GM18867 (cell line): ENCODE results near the gene SCP2.

ENCODE experiments used
- ATAC-seq: cut with Tn5 transposase; IDR thresholded peaks from one replicate; pipeline ENCODE4 v1.9.1; 2021; ENCODE audit warnings: mild to moderate bottlenecking, moderate library complexity; ENCODE audit not compliant: unreplicated experiment

The SCP2 gene

DNA sequence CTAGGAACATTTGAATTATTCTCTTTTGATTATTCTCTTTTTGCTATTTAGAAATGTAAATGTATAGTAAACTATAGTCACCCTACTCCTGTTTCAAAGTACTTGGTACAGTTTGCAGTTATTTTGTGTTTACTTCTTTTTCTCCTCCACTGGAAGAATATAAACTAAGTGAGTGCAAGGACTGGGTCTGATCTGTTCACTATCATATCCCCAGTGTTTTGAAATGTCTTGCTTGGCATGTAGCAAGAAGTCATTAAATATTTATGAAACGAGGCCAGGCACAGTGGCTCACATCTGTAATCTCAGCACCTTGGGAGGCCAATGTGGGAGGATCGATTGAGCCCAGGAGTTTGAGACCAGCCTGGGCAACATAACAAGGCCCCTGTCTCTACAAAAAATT, 99.2 kb downstream of the SCP2 start:
- ATAC-seq: no peak

GRCh38 chr1:53031732-53032131, 104.7 kb downstream of the SCP2 start:
- no peak for ATAC-seq

DNA sequence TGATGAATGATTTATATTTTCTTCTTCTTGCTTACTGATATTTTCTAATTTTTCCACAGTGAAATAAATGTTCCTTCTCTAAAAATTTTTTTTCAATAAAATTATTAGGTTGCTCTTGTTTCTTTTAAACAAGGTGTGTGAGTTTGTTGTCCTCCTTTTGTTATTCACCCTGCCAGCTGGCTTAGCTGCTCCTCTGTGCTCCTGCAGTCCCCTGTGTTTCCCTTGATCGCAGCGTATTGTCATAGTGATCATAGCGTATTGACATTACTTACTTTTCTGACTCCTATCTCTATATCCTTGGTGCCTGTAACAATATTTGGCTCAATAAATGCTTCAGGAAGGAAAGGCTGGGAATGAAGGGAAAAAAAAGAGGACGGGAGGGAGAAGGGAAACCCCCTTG, 110.1 kb downstream of the SCP2 start:
- no peak for ATAC-seq

DNA sequence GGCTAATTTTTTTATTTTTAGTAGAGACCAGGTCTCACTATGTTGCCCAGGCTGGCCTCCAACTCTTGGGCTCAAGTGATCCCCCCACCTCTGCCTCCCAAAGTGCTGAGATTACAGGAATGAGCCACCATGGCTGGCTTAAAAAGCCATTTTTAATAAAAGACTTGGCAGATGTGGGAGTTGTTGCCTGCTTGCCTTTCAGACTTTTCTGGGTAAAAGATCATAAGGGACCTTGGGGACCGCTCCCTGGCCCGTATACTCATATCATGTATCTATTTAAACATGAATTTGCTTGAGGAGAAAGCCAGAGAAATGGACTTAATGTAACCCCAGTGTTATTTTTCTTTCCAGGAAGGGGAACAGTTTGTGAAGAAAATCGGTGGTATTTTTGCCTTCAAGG, 111.5 kb downstream of the SCP2 start:
- ATAC-seq: no peak

DNA sequence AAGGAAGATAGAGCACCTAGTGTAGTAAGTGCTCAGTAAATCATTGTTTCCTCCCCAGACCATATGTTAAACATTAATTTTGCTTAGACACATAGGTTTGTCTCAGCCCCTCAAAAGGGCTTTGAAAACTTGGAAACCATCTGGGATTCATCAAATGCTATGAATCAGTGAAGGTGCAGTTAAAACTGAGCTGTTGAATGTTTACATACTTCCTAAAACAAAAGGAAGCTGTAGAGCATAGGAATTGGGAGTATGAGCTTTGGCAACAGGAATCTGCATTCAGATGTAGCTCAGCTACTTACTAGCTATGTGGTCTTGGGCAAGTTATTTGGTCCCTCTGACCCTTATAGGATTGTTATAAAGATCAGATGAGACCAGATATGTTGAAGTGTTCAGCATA, 116.2 kb downstream of the SCP2 start:
- ATAC-seq: no peak

DNA sequence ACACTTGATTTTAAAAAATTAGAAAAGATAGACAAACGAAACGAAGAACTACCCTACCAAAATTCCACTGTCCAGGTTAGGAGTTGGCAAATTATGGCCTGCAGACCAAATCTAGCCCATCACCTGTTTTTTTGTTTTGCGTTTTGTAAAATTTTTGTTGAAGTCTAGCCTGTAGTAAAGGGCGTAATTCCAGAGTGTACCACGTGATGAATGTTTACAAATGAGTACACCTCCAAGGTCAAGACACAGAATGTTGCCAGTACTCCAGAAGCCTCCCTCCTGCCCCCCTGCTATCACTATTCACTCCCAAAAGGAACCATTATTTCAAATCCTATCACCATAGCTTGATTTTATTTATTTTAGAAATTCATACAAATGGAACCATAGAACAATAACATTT, 117.8 kb downstream of the SCP2 start:
- no peak for ATAC-seq

GRCh38 chr1:53046930-53047329, 119.9 kb downstream of the SCP2 start:
- ATAC-seq: no peak

DNA sequence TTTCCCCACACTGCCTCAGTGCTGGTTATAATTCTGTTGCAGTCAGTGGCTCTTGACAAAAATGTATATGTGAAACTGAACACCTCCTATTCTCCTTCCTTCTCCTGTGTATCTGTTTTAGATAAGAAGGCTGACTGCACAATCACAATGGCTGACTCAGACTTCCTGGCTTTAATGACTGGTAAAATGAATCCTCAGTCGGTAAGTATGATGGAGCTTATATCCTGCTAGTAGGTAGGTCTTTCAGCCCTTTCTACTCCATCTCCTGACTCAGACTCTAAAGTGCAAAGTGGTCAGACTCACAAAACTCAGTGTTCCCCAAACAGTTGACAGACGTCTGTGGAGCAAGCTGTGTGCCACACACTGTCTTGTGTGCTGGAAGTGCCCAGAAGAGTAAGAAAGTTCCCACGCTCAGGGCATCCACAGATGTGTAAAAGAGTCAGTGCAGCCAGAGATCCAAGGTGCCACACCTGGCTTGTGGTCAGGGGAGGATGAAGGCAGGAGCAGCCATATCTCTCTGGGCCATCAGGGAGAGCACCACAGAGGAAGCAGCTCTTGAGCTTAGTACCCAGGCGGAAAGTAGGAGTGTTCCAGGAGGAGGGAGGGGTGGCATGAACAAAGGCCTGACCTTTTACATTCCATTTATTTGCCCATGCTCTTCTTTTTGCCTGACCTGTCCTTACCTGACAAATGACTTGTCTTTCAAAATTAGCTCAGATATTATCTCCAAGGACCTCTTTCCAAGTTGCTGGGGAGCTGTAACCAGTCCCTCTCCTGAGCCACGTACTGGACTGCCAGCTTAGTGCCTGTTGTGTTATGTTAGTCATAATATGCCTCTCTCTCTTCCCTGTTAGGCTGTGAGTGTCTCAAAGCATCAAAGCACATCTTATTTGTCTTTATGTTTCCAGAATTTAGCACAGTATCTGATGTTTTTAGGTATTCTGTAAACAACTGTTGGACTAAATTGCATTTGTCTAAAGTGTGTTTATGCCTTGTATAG, 121.0 kb downstream of the SCP2 start:
- no peak for ATAC-seq

DNA sequence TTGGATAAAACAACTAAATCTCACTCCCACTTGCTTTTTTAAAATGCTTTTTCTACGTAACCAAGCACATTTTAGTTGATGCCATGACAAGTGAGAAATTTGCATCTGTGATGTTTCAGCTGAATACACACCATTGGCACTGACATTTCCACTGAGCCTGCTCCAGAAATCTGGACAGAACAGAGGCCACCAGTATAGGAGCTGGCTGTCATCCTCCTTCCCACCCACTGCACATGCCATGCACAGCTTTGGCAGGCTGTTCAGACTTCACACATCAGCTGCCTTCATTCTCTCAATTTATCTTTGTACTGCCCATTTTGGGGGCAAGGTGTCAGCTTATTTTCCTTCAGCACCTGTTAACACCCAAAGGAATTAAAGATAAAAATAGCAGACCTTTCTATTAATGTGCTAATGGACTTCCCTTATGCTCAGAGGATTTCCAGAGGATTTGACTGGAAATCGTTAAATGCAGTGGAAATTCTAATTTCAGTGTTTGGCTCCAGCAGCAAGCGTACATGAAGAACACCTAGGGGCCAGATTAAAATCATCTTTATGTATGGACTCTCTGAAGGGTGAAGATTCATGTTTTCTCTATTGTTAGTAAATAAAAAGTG, 122.0 kb downstream of the SCP2 start:
- ATAC-seq: no peak

GRCh38 chr1:53049574-53049967, 122.5 kb downstream of the SCP2 start:
- no peak for ATAC-seq

GRCh38 chr1:53050310-53050709, 123.2 kb downstream of the SCP2 start:
- no peak for ATAC-seq

GRCh38 chr1:53051676-53052075, 124.6 kb downstream of the SCP2 start:
- ATAC-seq: no peak

DNA sequence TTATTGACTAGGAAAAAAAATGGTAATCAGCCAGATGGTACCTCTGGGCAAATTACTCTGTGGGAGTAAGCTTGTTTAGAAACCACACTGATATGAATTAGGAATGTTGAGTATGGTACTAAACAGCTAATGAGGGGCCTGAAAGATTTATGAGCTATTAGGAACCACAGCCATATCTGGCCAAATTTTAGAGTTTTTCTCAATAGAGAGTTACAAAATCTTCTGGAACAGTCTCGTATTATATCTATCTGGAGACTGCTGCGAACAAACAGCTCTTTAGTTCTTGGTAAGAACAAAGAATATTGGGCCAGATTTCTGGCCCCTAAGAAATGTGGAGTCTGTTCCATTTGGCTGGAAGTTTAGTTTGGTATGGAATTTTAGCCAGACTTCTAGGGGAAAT, 130.1 kb downstream of the SCP2 start:
- no peak for ATAC-seq

GRCh38 chr1:53060579-53060978, 133.5 kb downstream of the SCP2 start:
- ATAC-seq: no peak

DNA sequence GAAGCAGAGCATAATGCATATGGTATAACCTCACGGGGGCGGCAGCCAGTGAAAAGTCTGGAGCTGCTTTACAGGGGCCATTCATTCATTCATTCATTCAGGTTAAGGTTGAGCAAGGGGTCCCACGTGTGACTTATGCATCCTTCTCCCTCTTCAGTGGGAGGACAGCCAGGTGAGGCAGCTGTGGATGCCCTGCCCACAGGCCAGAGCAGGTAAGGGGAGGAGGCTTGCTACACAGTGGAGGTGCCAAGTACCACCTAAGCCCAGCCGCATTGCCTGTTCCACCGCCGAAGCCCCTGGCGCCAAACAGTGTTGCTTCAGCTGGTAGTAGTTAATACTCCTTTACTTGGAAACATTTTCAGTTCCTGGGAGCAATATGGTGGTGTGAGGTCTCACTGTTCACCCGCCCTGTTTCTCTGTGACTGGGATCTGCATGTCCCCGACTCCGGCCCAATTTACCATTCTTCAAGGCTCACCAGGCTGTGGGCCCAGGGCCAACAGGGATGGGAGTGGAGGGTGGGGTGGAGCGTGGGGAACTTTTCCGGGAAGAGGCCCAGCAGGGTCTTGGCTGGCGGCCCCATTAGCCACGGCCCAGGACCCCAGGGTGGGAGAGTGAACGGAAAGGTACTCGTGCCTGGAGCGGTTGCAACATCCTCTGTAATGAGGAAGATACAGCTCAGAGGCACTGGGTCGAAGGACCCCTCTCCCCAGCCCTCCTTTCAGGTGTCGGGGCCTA, 134.2 kb downstream of the SCP2 start:
- no peak for ATAC-seq

DNA sequence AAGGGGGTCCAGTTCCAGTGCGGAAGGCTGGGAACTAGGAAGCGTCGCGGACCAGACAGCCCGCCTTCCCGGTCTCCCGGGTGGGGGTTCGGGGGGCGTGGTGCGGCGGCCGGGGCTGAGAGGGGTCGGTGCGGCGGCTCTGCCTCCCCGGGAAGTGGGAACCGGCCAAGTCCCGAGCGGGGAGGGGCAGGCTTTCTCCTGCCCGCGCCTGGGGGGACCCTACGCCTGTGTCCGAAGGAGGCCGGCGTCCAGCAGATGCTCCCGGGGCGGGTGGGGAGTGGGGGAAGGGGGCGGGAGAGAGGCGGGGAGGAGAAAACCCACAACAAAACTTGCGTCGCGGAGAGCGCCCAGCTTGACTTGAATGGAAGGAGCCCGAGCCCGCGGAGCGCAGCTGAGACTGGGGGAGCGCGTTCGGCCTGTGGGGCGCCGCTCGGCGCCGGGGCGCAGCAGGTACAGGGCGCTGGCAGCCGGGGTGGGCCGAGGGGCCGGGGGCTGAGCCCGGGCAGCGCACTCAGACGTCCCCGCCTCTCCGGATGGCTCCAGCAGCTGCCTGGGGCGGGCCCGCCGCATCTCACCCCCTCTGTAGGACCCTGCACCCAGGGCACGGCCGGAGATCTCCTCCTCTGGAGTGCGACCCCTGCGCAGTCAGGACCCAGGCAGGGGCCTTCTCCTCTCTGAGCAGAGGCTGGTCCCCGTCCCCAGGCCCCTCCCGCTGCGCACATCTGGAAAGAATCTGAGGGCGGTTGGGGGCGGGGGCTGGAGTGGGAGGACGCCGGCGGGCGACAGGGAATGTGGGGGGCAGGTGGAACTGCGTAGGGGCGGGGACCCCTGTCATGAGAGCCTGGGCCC, 135.0 kb downstream of the SCP2 start, which contains the start of gene PODN:
PODN (plus strand) TSS at position 355 of the 849 bp plus-strand sequence. CDS start 7,643 bp downstream, outside the sequence.
- no peak for ATAC-seq

DNA sequence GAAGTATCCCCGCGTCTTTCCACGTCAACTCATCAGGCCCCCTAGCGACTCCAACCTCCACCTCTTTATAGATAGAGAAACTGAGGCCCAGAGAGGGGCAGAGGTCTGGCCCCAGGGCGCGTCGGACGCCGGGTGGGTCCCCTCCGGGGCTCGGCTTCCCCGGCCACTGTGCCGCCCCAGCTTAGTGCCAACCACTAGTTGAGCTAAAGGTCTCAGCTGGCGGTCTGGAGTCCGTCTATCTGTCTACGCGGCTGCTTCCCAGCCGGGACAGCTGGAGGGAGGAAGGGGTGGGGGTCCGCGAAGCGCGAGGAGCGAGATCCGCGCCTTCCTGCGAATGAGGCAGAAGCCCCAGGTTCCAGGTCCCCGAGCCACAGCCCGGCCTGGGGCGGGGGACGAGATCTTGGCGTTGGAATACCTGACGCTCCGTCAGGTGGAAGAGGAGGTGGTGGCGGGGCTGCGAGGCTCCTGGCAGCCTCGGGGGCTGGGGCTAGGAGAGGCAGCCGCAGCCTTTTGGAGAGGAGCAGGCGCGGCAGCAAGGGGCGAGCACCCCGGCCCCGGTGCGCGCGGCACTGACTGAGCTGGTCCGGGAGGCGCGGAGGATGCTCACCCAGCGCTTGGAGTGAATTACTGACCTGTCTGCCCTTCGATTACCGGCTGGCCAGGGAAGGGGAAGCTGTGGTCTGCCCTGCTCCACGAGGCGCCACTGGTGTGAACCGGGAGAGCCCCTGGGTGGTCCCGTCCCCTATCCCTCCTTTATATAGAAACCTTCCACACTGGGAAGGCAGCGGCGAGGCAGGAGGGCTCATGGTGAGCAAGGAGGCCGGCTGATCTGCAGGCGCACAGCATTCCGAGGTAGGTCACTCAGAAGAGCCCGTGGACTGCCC, 135.9 kb downstream of the SCP2 start:
- ATAC-seq: no peak

DNA sequence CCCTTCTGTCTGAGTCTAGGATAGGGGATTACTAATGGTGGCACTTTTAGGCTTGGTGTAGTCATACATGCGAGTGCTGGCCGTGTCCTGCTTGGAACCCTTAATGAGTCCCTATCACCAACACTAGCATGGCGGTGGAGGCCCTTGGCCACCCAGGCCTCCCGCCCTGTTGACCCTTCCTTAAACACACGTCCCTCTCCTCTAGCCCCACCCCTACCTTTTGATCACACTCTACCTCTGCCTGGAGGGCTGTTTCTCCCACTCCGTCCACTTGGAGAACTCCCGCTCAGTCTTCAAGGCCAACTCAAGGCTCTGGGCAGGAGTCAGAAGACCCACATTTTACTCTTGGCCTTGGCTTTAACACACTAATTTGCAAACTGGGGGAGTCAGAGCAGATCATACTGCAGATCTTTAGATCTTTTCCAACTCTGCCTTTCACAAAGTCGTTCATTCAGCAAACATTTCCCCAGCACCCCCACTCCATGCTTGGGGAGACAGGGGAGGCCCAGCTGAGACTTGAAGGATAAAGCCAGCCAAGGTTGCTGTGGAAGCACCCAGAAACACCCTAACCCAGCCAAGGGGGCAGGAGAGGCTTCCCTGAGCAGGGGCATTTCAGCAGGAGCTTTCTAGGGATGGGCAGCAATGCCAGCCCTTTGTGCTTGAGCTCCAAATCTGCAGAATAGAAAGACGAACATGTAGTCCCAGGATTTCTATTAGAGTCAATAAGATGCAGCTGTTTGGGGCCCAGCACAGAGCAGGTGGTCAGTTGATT, 136.9 kb downstream of the SCP2 start:
- no peak for ATAC-seq

- ATAC-seq: no peak
These were observed 138.3 kb downstream of the SCP2 start for GRCh38 chr1:53065391-53065790.
